HepG2 (cell line): ENCODE results near the gene ELL3. TPM values are rescaled to one million over a fixed set of nuclear protein-coding genes. Genes with fewer than 3 reads are reported as not detected.

Experiments used
- CBX2 ChIP-seq, 2 experiments: fragments of 200-600 bp in 1 of 2; sonication (generic); formaldehyde crosslinking in 1 of 2; IDR thresholded peaks; 2 replicates each; pipeline versions ENCODE4 v1.7.0 to v1.8.1; 2018 to 2022; ENCODE audit warnings: low read depth in 2 of 2, low read length in 1 of 2, mild to moderate bottlenecking in 1 of 2, missing genetic modification reagents in 1 of 2
- CEBPZ ChIP-seq: IDR thresholded peaks from 2 replicates; pipeline ENCODE4 v1.6.1; 2012; ENCODE audit warnings: low read length, improper control_type of control experiment
- FOSL1 ChIP-seq: sonication (generic); formaldehyde crosslinking; IDR thresholded peaks from 2 replicates; pipeline ENCODE4 v1.9.0; 2021; ENCODE audit warnings: missing genetic modification reagents, borderline replicate concordance
- NFE2 ChIP-seq: sonication (generic); formaldehyde crosslinking; IDR thresholded peaks from 2 replicates; pipeline ENCODE4 v1.4.0; 2020; ENCODE audit warnings: missing genetic modification reagents
- NONO ChIP-seq, 2 experiments: fragments of 450-650 bp in 1 of 2; sonication (generic) in 1 of 2; formaldehyde crosslinking in 1 of 2; IDR thresholded peaks in 1 of 2; conservative IDR thresholded peaks in 1 of 2; 2 replicates each; pipeline versions ENCODE4 v1.6.1 to v1.8.0; 2017 to 2022; ENCODE audit warnings: mild to moderate bottlenecking in 1 of 2, missing genetic modification reagents in 1 of 2, moderate library complexity in 1 of 2
- NR2F6 ChIP-seq, 2 experiments: IDR thresholded peaks; 2 replicates each; pipeline ENCODE4 v1.6.1; 2016; ENCODE audit warnings: antibody characterized with exemption in 1 of 2, mild to moderate bottlenecking in 1 of 2
- PHF20 ChIP-seq: sonication (generic); formaldehyde crosslinking; IDR thresholded peaks from 2 replicates; pipeline ENCODE4 v1.5.0; 2020; ENCODE audit warnings: mild to moderate bottlenecking, missing genetic modification reagents
- SKI ChIP-seq: fragments of 450-650 bp; IDR thresholded peaks from one replicate; pipeline ENCODE4 v1.6.1; 2018; ENCODE audit warnings: mild to moderate bottlenecking; ENCODE audit not compliant: partially characterized antibody
- ZFP91 ChIP-seq: sonication (generic); formaldehyde crosslinking; IDR thresholded peaks from 2 replicates; pipeline ENCODE4 v1.9.0; 2022; ENCODE audit warnings: missing genetic modification reagents, mild to moderate bottlenecking, borderline replicate concordance
- ZMYM3 ChIP-seq: sonication (generic); formaldehyde crosslinking; IDR thresholded peaks from 2 replicates; pipeline ENCODE4 v1.5.1; 2020; ENCODE audit warnings: mild to moderate bottlenecking, missing genetic modification reagents
- ZNF652 ChIP-seq: IDR thresholded peaks from 2 replicates; pipeline ENCODE4 v1.6.1; 2016; ENCODE audit warnings: low read depth, borderline replicate concordance
- ZNF747 ChIP-seq: sonication (generic); formaldehyde crosslinking; IDR thresholded peaks from 2 replicates; pipeline ENCODE4 v1.8.1; 2023; ENCODE audit warnings: missing genetic modification reagents, mild to moderate bottlenecking, borderline replicate concordance
- ZNF790 ChIP-seq: sonication (generic); formaldehyde crosslinking; IDR thresholded peaks from 2 replicates; pipeline ENCODE4 v1.8.0; 2022; ENCODE audit warnings: missing genetic modification reagents, mild to moderate bottlenecking, borderline replicate concordance
- ZNF850 ChIP-seq: sonication (generic); formaldehyde crosslinking; conservative IDR thresholded peaks from 2 replicates; pipeline ENCODE4 v1.9.0; 2021; ENCODE audit warnings: mild to moderate bottlenecking, missing genetic modification reagents
- polyA plus RNA-seq, 8 experiments: library from polyadenylated mRNA; depleted of rRNA in 3 of 8; stranded (reverse) in 7 of 8; unstranded in 1 of 8; fragments of >200 nt; fragmentation: Illumina TruSeq in 4 of 8; extraction: Trizol in 4 of 8; gene quantifications; 2 replicates each; pipeline versions ENCODE4 v1.2.1 to v1.2.3, GENCODE V29; 2011 to 2016; ENCODE audit warnings: low read depth in 4 of 8, missing spikeins in 1 of 8, mixed read lengths in 1 of 8; ENCODE audit not compliant: insufficient read depth in 1 of 8
- total RNA-seq, 5 experiments: library from RNA; depleted of rRNA; stranded (reverse); fragments of >200 nt; fragmentation: Illumina TruSeq; extraction: Trizol; gene quantifications; 2 replicates each; pipeline ENCODE4 v1.2.3, GENCODE V29; 2016; ENCODE audit warnings: low read depth in 1 of 5
- TF ChIP-seq, protein P1 (sequence below): sonication (generic); formaldehyde crosslinking; IDR thresholded peaks from 2 replicates; pipeline ENCODE4 v1.4.0; 2020; ENCODE audit warnings: missing genetic modification reagents, borderline replicate concordance
- TF ChIP-seq, protein P2 (sequence below): sonication (generic); IDR thresholded peaks from 2 replicates; pipeline ENCODE4 v1.6.1; 2016; ENCODE audit warnings: low read depth, borderline replicate concordance
- TF ChIP-seq, protein P3 (sequence below): sonication (generic); formaldehyde crosslinking; IDR thresholded peaks from 2 replicates; pipeline ENCODE4 v1.5.0; 2020; ENCODE audit warnings: mild to moderate bottlenecking, low read depth, missing genetic modification reagents, borderline replicate concordance
- TF ChIP-seq, protein P4 (sequence below): IDR thresholded peaks from 2 replicates; pipeline ENCODE4 v1.6.1; 2012; ENCODE audit warnings: inconsistent platforms

ELL3 gene
- total and polyA plus RNA-seq, 2 of the 13 experiments (the other 11 are each of a cell fraction or from before 2014, with no cell fraction given) = 6.1 to 8.8 TPM

DNA sequence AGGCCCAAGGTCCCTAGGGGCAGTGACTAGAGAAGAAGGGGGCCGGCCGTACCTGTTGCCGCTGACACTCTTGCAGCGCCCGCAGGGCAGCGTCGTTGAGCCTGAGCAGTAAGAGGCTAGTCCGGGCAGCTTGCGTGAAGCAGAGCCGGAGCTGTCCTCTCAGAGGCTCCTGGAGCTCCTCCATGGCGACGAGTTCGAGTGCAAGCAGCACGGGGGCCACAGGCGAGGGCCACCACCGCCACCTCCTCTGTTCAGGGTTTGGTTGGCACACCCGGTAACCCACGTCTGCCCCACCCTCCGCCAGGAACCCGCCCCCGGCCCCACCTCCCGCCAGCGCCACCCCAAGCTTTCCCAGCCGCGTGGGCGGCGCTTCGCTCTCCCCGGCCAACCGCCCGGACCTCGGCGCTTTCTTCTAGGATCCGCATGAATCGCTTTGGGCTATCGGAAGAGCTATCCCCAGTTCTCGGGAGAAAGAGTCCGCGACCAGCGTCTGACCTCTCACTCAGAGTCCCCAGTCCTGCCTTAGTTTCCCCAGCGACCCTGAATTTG, at the start of gene ELL3 (continued):
- TF ChIP-seq CEBPZ (no peak), ZNF652 (no peak), FOSL1 (CRISPR knock-in tag) (no peak), NFE2 (CRISPR knock-in tag) (no peak), ZNF790 (CRISPR knock-in tag) (no peak), PHF20 (CRISPR knock-in tag) (peak; percentile 12; the same call in 1 of the 2 replicates), CBX2 (IDR thresholded peaks at IDR 0.05; ENCODE audit: low read depth, low read length) (no peak), CBX2 (CRISPR knock-in tag; IDR thresholded peaks at IDR 0.05; ENCODE audit: low read depth) (no peak), ZNF850 (0 out of 2 replicates have a peak, but pooled peaks have one; percentile 48), ZMYM3 (CRISPR knock-in tag) (no peak), ZNF747 (CRISPR knock-in tag) (no peak), SKI (no peak), NONO (IDR thresholded peaks at IDR 0.05) (no peak), NONO (CRISPR knock-in tag; conservative IDR thresholded peaks at IDR 0.05) (0 out of 2 replicates have a peak, but pooled peaks have one; percentile 17), NR2F6 (IDR thresholded peaks at IDR 0.05) (no peak), NR2F6 (CRISPR knock-in tag; IDR thresholded peaks at IDR 0.05) (no peak), ZFP91 (CRISPR knock-in tag) (no peak)
- TF ChIP-seq, protein P1, sequence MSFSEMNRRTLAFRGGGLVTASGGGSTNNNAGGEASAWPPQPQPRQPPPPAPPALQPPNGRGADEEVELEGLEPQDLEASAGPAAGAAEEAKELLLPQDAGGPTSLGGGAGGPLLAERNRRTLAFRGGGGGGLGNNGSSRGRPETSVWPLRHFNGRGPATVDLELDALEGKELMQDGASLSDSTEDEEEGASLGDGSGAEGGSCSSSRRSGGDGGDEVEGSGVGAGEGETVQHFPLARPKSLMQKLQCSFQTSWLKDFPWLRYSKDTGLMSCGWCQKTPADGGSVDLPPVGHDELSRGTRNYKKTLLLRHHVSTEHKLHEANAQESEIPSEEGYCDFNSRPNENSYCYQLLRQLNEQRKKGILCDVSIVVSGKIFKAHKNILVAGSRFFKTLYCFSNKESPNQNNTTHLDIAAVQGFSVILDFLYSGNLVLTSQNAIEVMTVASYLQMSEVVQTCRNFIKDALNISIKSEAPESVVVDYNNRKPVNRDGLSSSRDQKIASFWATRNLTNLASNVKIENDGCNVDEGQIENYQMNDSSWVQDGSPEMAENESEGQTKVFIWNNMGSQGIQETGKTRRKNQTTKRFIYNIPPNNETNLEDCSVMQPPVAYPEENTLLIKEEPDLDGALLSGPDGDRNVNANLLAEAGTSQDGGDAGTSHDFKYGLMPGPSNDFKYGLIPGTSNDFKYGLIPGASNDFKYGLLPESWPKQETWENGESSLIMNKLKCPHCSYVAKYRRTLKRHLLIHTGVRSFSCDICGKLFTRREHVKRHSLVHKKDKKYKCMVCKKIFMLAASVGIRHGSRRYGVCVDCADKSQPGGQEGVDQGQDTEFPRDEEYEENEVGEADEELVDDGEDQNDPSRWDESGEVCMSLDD (CRISPR knock-in tag) = no peak
- TF ChIP-seq, protein P2, sequence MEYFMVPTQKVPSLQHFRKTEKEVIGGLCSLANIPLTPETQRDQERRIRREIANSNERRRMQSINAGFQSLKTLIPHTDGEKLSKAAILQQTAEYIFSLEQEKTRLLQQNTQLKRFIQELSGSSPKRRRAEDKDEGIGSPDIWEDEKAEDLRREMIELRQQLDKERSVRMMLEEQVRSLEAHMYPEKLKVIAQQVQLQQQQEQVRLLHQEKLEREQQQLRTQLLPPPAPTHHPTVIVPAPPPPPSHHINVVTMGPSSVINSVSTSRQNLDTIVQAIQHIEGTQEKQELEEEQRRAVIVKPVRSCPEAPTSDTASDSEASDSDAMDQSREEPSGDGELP = no peak
- TF ChIP-seq, protein P3, sequence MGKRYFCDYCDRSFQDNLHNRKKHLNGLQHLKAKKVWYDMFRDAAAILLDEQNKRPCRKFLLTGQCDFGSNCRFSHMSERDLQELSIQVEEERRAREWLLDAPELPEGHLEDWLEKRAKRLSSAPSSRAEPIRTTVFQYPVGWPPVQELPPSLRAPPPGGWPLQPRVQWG (CRISPR knock-in tag) = no peak; the same call in 1 of the 2 replicates
- TF ChIP-seq, protein P4, sequence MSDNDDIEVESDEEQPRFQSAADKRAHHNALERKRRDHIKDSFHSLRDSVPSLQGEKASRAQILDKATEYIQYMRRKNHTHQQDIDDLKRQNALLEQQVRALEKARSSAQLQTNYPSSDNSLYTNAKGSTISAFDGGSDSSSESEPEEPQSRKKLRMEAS = no peak
